Kidney (tissue), 14 donors: ENCODE results near the gene HAL. TPM values are rescaled to one million over a fixed set of nuclear protein-coding genes. Genes with fewer than 3 reads are reported as not detected.

Source experiments
- DNase-seq, 5 donors: peaks; one replicate each; pipeline ENCODE4 v3.0.0-alpha.2; 2013 to 2020
- FAIRE-seq: peaks from 2 replicates; lab custom pipeline; 2012; peaks lifted over from hg19 to GRCh38; lab: Jason Lieb, UNC
- H3K27ac ChIP-seq, 2 donors: one replicate each; pipeline ENCODE4 v1.7.0; 2013; ENCODE audit warnings: low read depth in 2 of 2, low read length in 2 of 2, inconsistent platforms in 1 of 2
- H3K27me3 ChIP-seq: one replicate; pipeline ENCODE4 v1.7.1; 2013; ENCODE audit warnings: low read length, inconsistent platforms; ENCODE audit not compliant: control insufficient read depth, insufficient read depth
- H3K36me3 ChIP-seq, 3 donors: one replicate each; pipeline versions ENCODE4 v1.7.0 to v1.7.1; 2013; ENCODE audit warnings: low read length in 3 of 3, control low read depth in 1 of 3, inconsistent platforms in 1 of 3; ENCODE audit not compliant: insufficient read depth in 3 of 3, control insufficient read depth in 2 of 3
- H3K4me1 ChIP-seq, 3 donors: one replicate each; pipeline versions ENCODE4 v1.7.0 to v1.7.1; 2013; ENCODE audit warnings: low read length in 3 of 3, inconsistent platforms in 1 of 3, low read depth in 1 of 3; ENCODE audit not compliant: control insufficient read depth in 2 of 3, insufficient read depth in 2 of 3
- H3K4me3 ChIP-seq, 3 donors: one replicate each; pipeline versions ENCODE4 v1.7.0 to v1.8.1; 2013; ENCODE audit warnings: low read length in 3 of 3, control low read depth in 1 of 3, inconsistent platforms in 1 of 3
- H3K9ac ChIP-seq, 3 donors: one replicate each; pipeline versions ENCODE4 v1.7.0 to v1.7.1; 2013; ENCODE audit warnings: low read length in 3 of 3, control low read depth in 1 of 3, inconsistent platforms in 1 of 3
- H3K9me3 ChIP-seq, 3 donors: one replicate each; pipeline versions ENCODE4 v1.7.0 to v1.7.1; 2013; ENCODE audit warnings: low read length in 3 of 3, control low read depth in 1 of 3, inconsistent platforms in 1 of 3; ENCODE audit not compliant: control insufficient read depth in 2 of 3, insufficient read depth in 1 of 3
- intact Hi-C: fragments of 100-400 bp; cut with DNase I; formaldehyde crosslinking; loops from one replicate; pipeline ENCODE4 v1.11.1; 2022
- polyA plus RNA-seq: library from polyadenylated mRNA; stranded (reverse); fragments of 350-450 nt; fragmentation: Illumina TruSeq; extraction: RNeasy Lipid Tissue Mini Kit (QIAGEN cat#74804); gene quantifications from one replicate; pipeline ENCODE4 v1.2.3, GENCODE V29; 2014; ENCODE audit warnings: low read depth, low replicate concordance; ENCODE audit not compliant: insufficient read depth
- total RNA-seq: library from RNA; stranded (reverse); fragmentation: NEBNext Ultra II Directional; extraction: Animal tissue kit (Norgen Biotek cat#: 25700); gene quantifications from one replicate; pipeline ENCODE4 v1.2.1, GENCODE V29; 2021
- TF ChIP-seq, protein P1 (sequence below): IDR thresholded peaks from 3 replicates; pipeline ENCODE4 v1.5.1; 2012; ENCODE audit warnings: mild to moderate bottlenecking, moderate library complexity, borderline replicate concordance; ENCODE audit not compliant: insufficient read depth; ENCODE audit errors: extremely low read depth
- donor health status: control.
- donor health status: control.
- donor health status: control.
- donor health status: control.
- donor health status: control.
- donor health status: DM: yes; HTN: yes; CAD: no.
- donor health status: Normal renal cell carcinoma (clear cell type).

HAL gene
- total and polyA plus RNA-seq, 2 donors from 2014 or later = 0.88 TPM; not detected in 1

DNA sequence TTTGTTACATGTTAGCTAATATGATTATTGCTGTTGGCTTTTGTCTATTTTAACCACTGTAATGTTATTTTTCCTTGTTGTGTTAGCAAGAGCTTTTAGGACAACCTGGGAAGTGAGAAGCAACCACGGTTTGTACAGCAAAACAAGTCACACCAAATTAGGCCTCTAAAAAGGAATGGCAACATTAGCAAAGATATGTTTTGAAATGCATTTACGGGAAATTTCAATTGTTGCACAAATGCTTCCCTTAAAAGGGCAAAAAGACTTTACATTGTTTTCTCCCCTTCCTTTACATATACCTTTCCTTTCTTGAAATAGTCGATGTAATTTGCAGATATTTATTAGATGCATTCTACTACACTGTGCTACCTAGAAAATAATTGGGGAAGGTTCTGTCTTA lies 43.4 kb upstream of the HAL start:
- TF ChIP-seq, protein P1, sequence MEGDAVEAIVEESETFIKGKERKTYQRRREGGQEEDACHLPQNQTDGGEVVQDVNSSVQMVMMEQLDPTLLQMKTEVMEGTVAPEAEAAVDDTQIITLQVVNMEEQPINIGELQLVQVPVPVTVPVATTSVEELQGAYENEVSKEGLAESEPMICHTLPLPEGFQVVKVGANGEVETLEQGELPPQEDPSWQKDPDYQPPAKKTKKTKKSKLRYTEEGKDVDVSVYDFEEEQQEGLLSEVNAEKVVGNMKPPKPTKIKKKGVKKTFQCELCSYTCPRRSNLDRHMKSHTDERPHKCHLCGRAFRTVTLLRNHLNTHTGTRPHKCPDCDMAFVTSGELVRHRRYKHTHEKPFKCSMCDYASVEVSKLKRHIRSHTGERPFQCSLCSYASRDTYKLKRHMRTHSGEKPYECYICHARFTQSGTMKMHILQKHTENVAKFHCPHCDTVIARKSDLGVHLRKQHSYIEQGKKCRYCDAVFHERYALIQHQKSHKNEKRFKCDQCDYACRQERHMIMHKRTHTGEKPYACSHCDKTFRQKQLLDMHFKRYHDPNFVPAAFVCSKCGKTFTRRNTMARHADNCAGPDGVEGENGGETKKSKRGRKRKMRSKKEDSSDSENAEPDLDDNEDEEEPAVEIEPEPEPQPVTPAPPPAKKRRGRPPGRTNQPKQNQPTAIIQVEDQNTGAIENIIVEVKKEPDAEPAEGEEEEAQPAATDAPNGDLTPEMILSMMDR = no peak
- no peaks in the 10 kb centered on the region for H3K9me3 ChIP-seq
- no peak overlapping the region for H3K27ac ChIP-seq
- intact Hi-C loops = no loop called here
- FAIRE-seq (no peak), DNase-seq (no peak)
- no peak overlapping the region for H3K9ac ChIP-seq
- no peaks in the 10 kb centered on the region for H3K4me1 ChIP-seq
- no peak overlapping the region for H3K4me3 ChIP-seq
- no peaks in the 10 kb centered on the region for H3K36me3 ChIP-seq
- H3K27me3 ChIP-seq = no peaks in the 10 kb centered on the region

DNA sequence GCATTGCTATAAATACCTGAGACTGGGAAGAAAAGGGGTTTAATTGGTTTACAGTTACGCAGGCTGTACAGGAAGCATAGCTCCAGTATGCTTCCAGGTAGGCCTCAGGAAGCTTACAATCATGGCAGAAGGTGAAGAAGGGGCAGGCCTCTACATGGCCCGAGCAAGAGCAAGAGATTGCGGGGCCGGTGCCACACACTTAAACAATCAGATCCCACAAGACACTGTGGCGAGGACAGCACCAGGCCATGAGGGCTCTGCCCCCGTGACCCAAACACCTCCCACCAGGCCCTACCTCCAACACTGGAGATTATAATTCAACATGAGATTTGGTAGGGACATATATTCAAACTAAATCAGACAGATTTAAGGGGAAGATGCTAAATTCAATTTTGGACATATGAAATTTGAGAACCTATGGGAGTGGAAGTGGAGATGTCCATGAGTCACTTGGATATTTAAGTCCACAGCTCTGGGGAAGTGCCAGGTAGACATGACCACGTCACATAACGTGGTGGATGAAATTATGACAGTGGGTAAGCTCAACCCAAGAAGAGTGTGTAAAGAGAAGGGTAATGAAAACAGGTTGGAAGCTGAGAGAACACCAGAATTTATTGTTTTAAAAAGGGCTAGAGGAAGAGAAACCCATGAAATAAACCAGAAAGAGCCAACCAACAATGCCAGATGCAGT lies 40.8 kb upstream of the HAL start:
- TF ChIP-seq, protein P1 = no peak
- no peak overlapping the region for H3K9ac ChIP-seq
- H3K4me3 ChIP-seq = no peak overlapping the region
- H3K27me3 ChIP-seq = no peaks in the 10 kb centered on the region
- intact Hi-C loops = no loop called here
- H3K4me1 ChIP-seq = peaks cover 4 to 10% (median 6%) of the 10 kb centered on the region in 3 donors
- no peaks in the 10 kb centered on the region for H3K9me3 ChIP-seq
- no peak for FAIRE-seq
- H3K27ac ChIP-seq = no peak overlapping the region
- no peak for DNase-seq
- no peaks in the 10 kb centered on the region for H3K36me3 ChIP-seq

DNA sequence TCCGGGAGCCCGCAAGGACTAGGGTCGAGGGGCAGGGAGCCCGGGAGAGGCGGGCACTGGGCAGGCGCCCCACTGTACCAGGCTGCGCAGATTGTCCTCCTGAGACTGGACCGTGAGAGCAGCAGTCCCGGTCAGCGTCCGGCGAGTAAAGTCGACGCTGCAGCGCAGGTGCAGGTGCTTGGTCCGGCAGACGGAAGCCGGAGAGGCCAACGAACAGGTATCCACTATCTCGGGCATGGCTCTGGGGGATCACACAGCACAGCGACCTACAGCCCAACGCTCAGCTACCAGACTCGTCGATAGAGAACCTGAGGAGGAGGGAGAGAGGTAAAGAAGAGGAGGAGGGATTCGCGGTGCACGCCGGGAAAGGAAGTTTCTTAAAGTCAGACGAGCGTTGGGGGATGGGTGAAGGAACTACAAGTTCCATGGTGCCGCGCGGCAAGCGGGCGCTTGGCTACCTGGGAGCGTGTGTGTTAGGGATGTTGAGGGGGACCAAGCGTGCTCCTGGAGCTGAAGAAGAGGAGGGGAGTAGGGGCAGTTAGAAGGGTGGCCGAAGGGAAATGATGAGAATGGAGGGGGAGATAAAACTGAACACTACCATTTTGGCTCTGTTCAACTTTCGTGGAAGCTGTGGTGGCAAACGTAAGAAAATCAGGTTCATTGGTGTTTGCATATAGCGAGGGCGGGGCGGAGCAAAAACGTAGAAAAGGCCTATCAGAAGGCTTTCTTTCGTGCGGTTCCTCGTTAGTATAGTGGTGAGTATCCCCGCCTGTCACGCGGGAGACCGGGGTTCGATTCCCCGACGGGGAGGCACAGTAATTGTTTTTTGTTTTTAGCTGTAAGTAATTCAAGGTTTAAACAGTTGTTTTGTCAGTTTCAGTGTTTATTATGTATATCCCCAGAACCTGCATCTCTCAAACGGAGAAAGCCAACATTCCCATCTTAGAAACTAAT lies 39.4 kb upstream of the HAL start, which contains the start of gene LTA4H:
TSS of gene LTA4H (minus strand) at position 305 of the 954 bp plus-strand sequence. CDS start at position 237, 68 bp downstream.
- Histone ChIP-seq H3K36me3 (no peaks in the 10 kb centered on the region), H3K27me3 (no peaks in the 10 kb centered on the region), H3K4me3 (peak within 1 kb of the TSS; percentile 99 to 100 (median 100)), H3K27ac (peak within 1 kb of the TSS; percentile 85 to 90), H3K4me1 (peaks cover 4 to 10% (median 6%) of the 10 kb centered on the region in 3 donors), H3K9me3 (no peaks in the 10 kb centered on the region), H3K9ac (peak within 1 kb of the TSS; percentile 88 to 100 (median 93))
- peak; percentile 98 to 100 (median 98) for DNase-seq
- intact Hi-C loops = no loop called here
- TF ChIP-seq, protein P1 = no peak
- FAIRE-seq = peak; percentile 73
